ENCODE measurements around the gene BTBD2.
A peak's percentile ranks its signal among the peaks of the same experiment; 100 is the strongest.

BTBD2 gene

DNA sequence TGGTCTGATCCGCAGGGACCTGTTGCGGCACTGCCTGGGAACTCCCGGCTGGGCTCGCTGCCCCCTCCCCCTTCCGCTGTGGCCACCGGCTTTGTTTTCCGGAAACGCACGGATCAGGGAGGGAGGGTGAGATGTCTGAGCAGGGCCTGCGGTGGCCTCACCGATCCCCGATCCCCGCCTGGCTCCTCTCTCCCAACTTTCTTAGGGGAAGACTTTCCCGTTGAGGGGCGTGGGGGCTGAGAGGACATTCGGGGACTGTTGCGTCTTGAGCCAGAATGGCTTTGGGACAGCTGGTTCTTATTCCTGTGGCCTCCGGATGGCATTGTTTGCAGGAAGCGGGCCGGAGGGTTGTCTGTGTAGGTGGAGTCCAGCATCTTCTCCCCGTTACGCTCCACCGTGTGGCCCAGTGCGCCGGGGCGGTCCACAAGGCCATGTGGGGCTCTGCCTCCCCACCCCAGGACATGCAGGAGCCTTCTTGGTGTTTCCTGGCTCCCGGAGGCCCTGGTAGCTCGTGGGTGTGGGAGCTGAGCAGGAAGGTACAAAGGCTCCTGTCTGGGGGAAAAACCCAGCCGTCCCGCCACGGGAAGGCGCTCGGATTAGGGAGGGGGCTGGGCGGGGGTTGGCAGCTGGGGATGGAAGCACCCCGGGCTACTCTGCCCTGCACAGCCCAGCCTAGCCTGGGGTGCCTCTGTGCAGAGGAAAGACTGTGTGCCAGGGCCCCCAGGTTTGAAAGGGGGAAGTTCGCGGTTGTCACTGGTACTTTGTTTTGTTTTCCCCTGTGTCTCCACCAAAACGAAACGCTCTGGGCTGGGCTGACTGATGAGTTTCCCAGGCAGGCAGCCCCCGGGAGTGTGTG, 73.2 kb downstream of the BTBD2 start:
- peak; percentile 53 to 61 for DNase-seq (ENCODE audit: low read depth in 2 of 2)

DNA sequence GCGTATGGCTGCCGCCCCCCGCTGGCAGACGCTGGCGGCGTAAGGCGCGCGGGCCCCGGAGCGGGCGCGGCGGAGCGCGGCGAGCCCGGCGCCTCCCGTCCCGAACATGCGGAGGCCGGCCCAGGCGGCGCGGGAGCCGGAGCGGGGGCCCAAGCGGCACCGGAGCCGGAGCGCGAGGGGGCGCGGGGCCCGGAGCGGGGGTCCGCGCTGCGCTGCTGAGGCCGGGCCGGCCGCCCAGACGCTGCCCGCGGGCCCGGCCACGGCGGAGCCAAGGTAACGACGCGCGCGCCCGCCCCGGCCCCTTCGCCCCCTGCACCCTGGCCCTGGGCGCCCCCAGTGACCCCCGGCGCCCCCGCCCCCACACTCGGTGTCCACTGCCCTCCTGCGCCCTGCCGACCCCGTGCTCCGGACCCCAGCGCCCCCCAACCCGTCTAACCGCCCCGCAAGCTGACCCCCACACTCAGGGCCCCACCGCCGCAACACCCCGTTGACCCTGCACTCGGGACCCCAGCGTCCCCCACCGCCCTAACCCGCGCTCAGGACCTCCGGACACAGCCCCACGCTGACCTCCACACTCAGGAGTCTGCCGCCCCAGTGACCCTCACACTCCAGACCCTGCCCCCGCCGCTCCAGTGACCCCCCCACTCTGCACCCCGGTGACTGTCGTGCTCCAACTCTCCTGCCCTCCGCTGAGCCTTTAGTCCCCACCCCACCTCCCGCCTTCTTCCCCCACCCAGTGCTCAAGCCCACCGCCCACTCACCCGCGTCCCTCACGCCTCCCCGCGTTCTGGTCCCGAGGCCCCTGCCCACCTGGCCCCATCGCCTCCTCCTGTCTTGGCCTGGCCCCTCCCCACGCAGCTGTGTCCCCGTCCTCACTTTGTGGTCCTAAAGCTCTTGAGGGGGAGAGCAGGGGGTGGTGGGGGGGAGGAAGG, 74.1 kb downstream of the BTBD2 start, which contains the start of gene CSNK1G2:
Gene CSNK1G2 (plus strand): TSS at position 27 of the 932 bp plus-strand sequence. CDS start 28,601 bp downstream, outside the sequence.
- DNase-seq (ENCODE audit: low read depth in 2 of 2): no peak

DNA sequence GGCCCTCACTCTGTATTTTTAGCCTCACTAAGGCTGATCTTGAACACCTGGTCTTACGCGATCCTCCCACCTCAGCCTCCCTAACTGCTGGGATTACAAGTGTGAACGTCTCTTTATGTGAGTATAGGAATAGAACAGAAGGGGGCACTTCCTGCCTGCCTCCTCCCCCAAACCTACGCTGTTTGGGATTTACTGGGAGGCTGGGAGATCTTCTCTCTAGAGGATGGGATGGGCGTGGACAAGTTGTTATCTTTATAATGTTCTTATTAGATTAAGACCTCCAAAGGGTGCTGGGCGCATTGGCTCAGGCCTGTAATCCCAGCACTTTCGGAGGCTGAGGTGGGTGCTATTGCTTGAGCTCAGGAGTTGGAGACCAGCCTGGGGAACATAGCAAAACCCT, 77.4 kb downstream of the BTBD2 start:
- no peak for DNase-seq (ENCODE audit: low read depth in 2 of 2)

DNA sequence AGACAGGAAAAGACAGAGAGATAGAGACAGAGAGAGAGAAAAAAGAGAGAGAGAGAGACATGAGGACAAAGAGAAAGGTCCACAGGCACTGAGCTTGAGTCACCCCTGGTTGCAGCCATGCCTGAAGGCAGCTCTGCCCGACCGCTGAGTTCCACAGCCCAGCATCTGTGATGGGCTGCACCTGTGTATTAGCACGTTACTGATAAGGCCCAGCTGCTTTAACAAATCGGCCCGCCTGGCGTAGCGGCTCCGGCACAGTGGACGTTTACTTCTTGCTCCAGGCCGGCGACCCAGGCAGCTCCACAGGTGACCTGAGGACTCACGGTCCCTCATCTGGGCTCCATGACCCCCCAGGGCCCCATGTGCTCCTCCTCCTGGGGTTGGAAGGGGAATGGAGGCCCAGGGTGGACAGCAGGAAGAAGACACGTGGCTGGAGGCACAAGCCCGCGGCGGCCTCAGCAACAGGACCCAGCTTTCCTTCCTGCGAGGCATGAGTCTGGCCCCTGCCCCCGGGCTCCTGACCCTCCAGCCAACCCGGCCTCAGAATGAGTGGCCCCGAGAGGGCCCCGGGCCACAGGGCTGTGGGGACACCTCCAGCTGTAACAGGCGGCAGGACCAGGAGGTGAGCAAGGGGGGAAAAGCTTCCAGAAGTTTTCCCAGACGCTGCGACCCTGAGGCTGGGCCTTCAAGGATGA, 78.5 kb downstream of the BTBD2 start:
- DNase-seq (ENCODE audit: low read depth in 2 of 2): no peak

DNA sequence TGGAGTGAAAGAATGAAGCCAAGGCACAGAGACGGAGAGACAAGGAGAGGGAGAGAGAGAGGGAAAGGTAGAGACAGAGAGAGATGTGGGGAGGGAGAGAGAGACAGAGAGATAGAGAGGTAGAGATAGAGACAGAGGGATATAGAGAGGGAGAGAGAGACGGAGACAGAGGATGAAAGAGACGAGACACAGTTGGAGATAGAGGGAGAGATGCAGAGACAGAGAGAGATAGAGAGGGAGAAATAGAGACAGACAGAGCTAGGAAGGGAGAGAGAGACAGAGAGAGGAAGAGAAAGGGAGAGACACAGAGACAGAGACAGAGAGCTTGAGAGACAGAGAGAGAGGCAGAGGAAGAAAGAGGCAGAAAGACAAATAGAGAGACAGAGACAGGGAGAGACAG, 79.1 kb downstream of the BTBD2 start:
- DNase-seq (ENCODE audit: low read depth in 2 of 2): no peak

DNA sequence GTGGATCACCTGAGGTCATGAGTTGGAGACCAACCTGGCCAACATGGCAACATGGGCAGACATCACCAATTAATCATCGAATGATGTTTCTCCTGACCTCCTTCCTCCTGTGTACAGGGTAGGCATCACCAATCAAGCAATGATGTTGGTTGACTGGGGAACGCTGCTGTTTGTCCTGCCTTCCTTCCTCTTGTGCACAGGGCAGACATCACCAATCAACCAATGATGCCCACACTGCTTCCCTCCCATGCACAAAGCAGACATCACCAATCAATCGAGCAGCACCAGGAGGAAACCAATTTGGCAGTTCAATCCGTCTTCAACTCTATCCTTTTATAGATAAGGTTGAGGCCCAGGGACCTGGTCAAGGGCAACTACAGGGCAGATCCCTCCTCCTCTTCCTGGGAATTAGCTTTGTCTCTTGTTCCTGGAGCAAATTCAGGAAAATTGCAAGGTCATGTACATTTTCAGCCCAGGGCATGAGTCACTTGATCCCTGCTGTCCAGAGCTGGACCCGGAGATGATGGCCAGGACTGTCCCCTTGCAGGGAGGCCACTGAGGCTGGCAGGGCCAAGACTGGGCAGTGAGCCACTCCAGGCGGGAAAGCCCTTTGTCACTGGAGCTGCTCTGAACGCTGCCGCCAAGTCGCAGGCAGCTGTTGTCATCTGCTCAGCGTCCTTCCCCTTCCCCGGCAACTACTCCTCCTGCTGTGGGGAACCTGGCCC, 79.9 kb downstream of the BTBD2 start:
- no peak for DNase-seq (ENCODE audit: low read depth in 2 of 2)

All from stimulated activated CD8-positive, alpha-beta memory T cell treated with anti-CD3 and anti-CD28 coated beads, Interleukin-7, amount 100 ng/mL, for 1 hour (primary cell).